Activated CD4-positive, alpha-beta T cell treated with anti-CD3 and anti-CD28 coated beads, Interleukin-2, amount 10 ng/mL, durations not matched to agents 24 days and 14 days (primary cell): ENCODE results near the gene KRT6A. TPM values are rescaled to one million over a fixed set of nuclear protein-coding genes. Genes with fewer than 3 reads are reported as not detected.
A peak's percentile ranks its signal among the peaks of the same experiment; 100 is the strongest.

ENCODE experiments used
- DNase-seq: peaks from one replicate; pipeline ENCODE4 v3.0.0; 2022
- H3K27ac Mint-ChIP-seq: one replicate; pipeline ENCODE4 v1.8.0; 2022; ENCODE audit warnings: mild to moderate bottlenecking, mixed read lengths
- H3K27me3 Mint-ChIP-seq: one replicate; pipeline ENCODE4 v1.8.0; 2022; ENCODE audit warnings: mixed read lengths
- H3K36me3 Mint-ChIP-seq: one replicate; pipeline ENCODE4 v1.8.0; 2022; ENCODE audit warnings: low read depth, mild to moderate bottlenecking, mixed read lengths
- H3K4me1 Mint-ChIP-seq: one replicate; pipeline ENCODE4 v1.8.0; 2021; ENCODE audit warnings: mixed read lengths
- H3K4me3 Mint-ChIP-seq: one replicate; pipeline ENCODE4 v1.8.0; 2022; ENCODE audit warnings: mild to moderate bottlenecking, moderate library complexity, mixed read lengths
- H3K9me3 Mint-ChIP-seq: one replicate; pipeline ENCODE4 v1.8.0; 2021; ENCODE audit warnings: mixed read lengths
- intact Hi-C: fragments of 100-400 bp; cut with micrococcal nuclease; formaldehyde crosslinking; loops from one replicate; pipeline ENCODE4 v1.15.1; 2023
- total RNA-seq: library from RNA; stranded (reverse); gene quantifications from 2 replicates; pipeline ENCODE4 v1.2.3, GENCODE V29; 2022

KRT6A gene
- total RNA-seq, 1 donor from 2014 or later = not detected

GRCh38 chr12:52519826-52520662, 27.0 kb upstream of the KRT6A start, which contains the start of gene KRT5:
Gene KRT5, minus strand, starts transcription at chr12:52520394. Its CDS starts 98 bp downstream, at chr12:52520296.
- Mint-ChIP-seq H3K27ac (no peak within 1 kb of the TSS), H3K4me1 (no peaks in the 10 kb centered on the region), H3K27me3 (peaks cover 5% of the 10 kb centered on the region), H3K9me3 (no peaks in the 10 kb centered on the region), H3K36me3 (no peaks in the 10 kb centered on the region), H3K4me3 (no peak within 1 kb of the TSS)
- DNase-seq = no peak
- intact Hi-C loops = no loop called here

DNA sequence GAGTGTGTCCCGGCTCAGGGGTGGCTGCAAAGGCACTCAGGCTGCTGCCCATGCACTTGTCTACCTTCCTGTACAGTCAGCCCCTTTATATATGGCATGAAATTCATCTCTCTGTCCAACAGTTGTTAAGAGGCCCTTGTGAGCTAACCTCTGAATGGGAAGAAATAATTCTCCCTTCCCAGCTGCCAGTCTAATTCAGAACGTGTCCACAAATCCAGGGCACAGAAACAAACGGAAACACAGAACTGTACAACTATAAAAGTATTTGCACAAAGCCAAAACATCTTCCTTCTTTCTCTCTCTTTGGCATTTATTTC, 26.3 kb upstream of the KRT6A start:
- Mint-ChIP-seq H3K27me3 (peaks cover 5% of the 10 kb centered on the region), H3K4me3 (no peak overlapping the region), H3K27ac (no peak overlapping the region), H3K36me3 (no peaks in the 10 kb centered on the region), H3K4me1 (no peaks in the 10 kb centered on the region), H3K9me3 (no peaks in the 10 kb centered on the region)
- intact Hi-C loops = no loop called here
- no peak for DNase-seq

- Mint-ChIP-seq H3K4me1 (no peaks in the 10 kb centered on the region), H3K9me3 (no peaks in the 10 kb centered on the region)
- DNase-seq = no peak
These were observed 25.7 kb upstream of the KRT6A start for GRCh38 chr12:52518574-52519386.

DNA sequence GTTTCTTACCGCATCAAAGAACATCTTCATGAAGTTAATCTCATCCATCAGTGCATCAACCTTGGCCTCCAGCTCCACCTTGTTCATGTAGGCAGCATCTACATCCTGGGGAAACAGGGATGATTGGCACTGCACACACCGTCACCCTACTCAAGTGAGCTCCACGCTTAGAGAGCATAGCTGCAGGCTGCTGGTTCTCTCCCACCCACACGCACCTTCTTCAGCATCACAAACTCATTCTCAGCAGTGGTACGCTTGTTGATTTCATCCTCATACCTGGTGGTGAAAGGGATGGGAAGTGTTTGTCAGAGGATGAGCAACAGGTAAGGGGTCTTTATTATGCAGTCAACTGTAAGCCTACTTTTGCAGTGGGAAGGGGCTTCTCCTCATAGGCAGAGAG, 24.8 kb upstream of the KRT6A start:
- Mint-ChIP-seq H3K4me1 (no peaks in the 10 kb centered on the region), H3K36me3 (no peaks in the 10 kb centered on the region), H3K4me3 (no peak overlapping the region), H3K27ac (no peak overlapping the region), H3K9me3 (no peaks in the 10 kb centered on the region), H3K27me3 (peaks cover 11% of the 10 kb centered on the region)
- DNase-seq = no peak
- intact Hi-C loops = no loop called here

More at GRCh38 chr12:52518574-52519386, 25.7 kb upstream of the KRT6A start:
- intact Hi-C loops = no loop called here
- Mint-ChIP-seq H3K36me3 (no peaks in the 10 kb centered on the region), H3K27me3 (peaks cover 9% of the 10 kb centered on the region), H3K27ac (no peak overlapping the region), H3K4me3 (no peak overlapping the region)

GRCh38 chr12:52517005-52517835, 24.2 kb upstream of the KRT6A start:
- Mint-ChIP-seq H3K4me1 (no peaks in the 10 kb centered on the region), H3K27ac (no peak overlapping the region), H3K27me3 (peaks cover 10% of the 10 kb centered on the region), H3K36me3 (no peaks in the 10 kb centered on the region), H3K4me3 (no peak overlapping the region), H3K9me3 (no peaks in the 10 kb centered on the region)
- DNase-seq = no peak
- intact Hi-C loops = no loop called here

GRCh38 chr12:52515927-52516831, 23.1 kb upstream of the KRT6A start:
- Mint-ChIP-seq H3K4me3 (no peak overlapping the region), H3K4me1 (no peaks in the 10 kb centered on the region), H3K9me3 (no peaks in the 10 kb centered on the region), H3K27ac (no peak overlapping the region), H3K27me3 (peaks cover 10% of the 10 kb centered on the region), H3K36me3 (no peaks in the 10 kb centered on the region)
- DNase-seq = no peak
- intact Hi-C loops = no loop called here

- Mint-ChIP-seq H3K27me3 (peaks cover 10% of the 10 kb centered on the region), H3K4me1 (no peaks in the 10 kb centered on the region), H3K36me3 (no peaks in the 10 kb centered on the region)
These were observed 22.2 kb upstream of the KRT6A start for GRCh38 chr12:52515319-52515646.

GRCh38 chr12:52514471-52515318, 21.6 kb upstream of the KRT6A start:
- intact Hi-C loops = no loop called here
- H3K27me3 Mint-ChIP-seq = peaks cover 12% of the 10 kb centered on the region
- H3K9me3 Mint-ChIP-seq = no peaks in the 10 kb centered on the region
- H3K4me1 Mint-ChIP-seq = no peaks in the 10 kb centered on the region
- no peaks in the 10 kb centered on the region for H3K36me3 Mint-ChIP-seq
- H3K27ac Mint-ChIP-seq = no peak overlapping the region
- no peak for DNase-seq
- H3K4me3 Mint-ChIP-seq = no peak overlapping the region

More at GRCh38 chr12:52515319-52515646, 22.2 kb upstream of the KRT6A start:
- Mint-ChIP-seq H3K27ac (no peak overlapping the region), H3K4me3 (no peak overlapping the region), H3K9me3 (no peaks in the 10 kb centered on the region)
- intact Hi-C loops = no loop called here
- DNase-seq = no peak

DNA sequence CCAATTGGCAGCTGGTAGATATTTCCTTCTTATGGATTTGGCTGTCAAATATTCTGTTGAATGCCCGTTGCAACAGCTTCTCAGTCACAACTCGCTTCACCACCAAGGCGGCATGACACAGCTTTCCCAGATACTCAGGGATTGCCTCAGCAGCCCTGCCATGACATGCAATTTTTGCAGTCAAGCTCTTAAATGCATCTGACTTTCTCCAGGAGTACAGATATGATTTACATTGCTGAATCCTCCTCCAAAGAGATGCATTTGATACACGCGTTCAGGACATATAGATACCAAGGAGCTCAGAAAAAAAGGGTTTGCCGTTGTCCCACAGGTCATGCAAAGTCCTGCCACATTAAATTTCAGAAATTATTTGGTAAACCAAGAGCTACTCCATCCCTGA, 20.7 kb upstream of the KRT6A start:
- Mint-ChIP-seq H3K27ac (no peak overlapping the region), H3K36me3 (no peaks in the 10 kb centered on the region), H3K27me3 (peaks cover 14% of the 10 kb centered on the region), H3K9me3 (no peaks in the 10 kb centered on the region), H3K4me1 (no peaks in the 10 kb centered on the region), H3K4me3 (no peak overlapping the region)
- no peak for DNase-seq
- intact Hi-C loops = no loop called here

DNA sequence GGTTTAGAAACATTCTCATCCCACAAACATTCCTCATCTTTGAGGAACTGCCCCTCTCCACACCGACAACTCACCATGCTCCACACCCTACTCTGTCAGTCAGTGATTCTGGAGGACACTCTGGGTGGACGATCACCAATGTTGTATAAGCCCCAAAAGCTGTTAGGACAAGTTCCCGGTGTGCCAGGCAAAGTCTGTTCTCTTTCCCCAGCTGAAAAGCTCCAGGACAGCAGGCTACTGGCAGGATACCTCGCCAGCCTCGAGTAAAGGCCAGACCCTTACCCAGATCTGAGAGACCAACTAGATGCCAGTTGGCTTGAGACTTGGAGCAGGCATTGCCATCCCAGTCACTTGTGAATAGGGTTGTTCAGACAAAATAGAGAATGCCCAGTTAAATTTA, 15.2 kb upstream of the KRT6A start:
- Mint-ChIP-seq H3K27me3 (peaks cover 40% of the 10 kb centered on the region), H3K4me1 (no peaks in the 10 kb centered on the region), H3K36me3 (no peaks in the 10 kb centered on the region), H3K9me3 (no peaks in the 10 kb centered on the region), H3K4me3 (no peak overlapping the region), H3K27ac (no peak overlapping the region)
- no peak for DNase-seq
- intact Hi-C loops = loop anchor here (5.0 kb wide), 1 partner anchor 351 kb away; no protein-coding TSS in a partner anchor

DNA sequence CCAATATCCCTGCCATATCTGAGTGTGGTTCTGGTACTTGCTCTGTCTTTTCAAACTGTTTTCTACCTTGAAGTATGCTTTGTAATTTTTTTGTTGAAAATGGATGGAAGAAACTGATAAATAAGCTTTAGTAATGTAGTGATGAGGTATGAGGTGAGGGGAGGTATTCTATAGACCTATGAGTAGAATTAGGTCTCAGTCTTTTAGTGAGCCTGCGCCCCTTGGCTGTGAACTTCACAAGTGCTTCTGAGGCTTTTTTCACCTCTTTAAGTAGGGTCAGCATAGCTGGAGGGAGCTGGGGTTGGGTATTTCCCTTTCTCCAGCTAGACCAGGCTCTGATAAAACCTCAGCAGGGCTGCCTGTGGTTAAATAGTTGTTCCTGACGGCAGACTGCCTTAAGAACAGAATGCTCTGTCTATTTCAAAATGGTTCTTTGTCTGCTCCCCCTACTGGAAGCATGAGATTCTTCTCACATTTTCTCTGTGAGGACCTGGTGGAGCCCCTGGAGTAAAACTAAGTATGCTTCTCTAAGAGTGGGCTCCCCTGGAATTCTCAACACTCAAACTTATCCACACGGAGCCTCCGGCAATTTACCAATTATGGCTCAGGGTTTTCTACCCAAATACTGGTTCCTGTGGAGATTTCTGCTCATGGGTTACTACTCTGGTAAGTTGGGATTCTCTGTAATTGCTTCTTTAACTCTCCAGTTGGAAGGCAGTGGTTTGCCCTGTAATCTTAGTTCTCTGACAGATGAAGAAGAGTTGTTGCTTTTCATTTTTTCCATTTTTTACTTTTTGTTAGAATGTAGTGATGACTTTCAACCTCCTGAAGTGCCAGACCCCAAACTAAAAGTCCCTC, 14.0 kb upstream of the KRT6A start:
- intact Hi-C loops = loop anchor here (5.0 kb wide), 1 partner anchor 350 kb away; no protein-coding TSS in a partner anchor
- H3K9me3 Mint-ChIP-seq = no peaks in the 10 kb centered on the region
- no peaks in the 10 kb centered on the region for H3K36me3 Mint-ChIP-seq
- H3K27me3 Mint-ChIP-seq = peaks cover 41% of the 10 kb centered on the region
- peak; percentile 49 for DNase-seq
- H3K4me1 Mint-ChIP-seq = no peaks in the 10 kb centered on the region
- no peak overlapping the region for H3K4me3 Mint-ChIP-seq
- no peak overlapping the region for H3K27ac Mint-ChIP-seq

DNA sequence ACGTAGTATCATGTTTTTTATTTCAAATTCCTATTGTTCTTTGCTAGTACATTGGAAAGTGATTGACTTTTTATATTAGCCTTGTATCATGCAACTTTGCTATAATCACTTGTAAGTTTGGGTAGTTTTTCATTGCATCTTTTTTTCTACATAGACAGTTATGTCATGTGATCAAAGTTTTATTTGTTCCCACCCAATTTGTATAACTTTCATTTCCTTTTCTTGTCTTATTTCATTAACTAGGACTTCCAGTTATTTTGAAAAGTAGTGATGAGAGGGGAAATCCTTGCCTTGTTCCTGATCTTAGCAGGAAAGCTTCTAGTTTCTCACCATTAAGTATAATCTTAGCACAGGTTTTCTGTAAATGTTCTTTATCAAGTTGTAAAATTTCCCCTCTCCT, 9.8 kb upstream of the KRT6A start:
- no peaks in the 10 kb centered on the region for H3K4me1 Mint-ChIP-seq
- no peaks in the 10 kb centered on the region for H3K36me3 Mint-ChIP-seq
- DNase-seq = no peak
- H3K4me3 Mint-ChIP-seq = no peak overlapping the region
- H3K27me3 Mint-ChIP-seq = peaks cover 41% of the 10 kb centered on the region
- H3K27ac Mint-ChIP-seq = no peak overlapping the region
- H3K9me3 Mint-ChIP-seq = no peaks in the 10 kb centered on the region
- intact Hi-C loops = no loop called here
